WTC11 (cell line): ENCODE data around the gene TBRG1.

Experiments
- CREB1 ChIP-seq: sonication (generic); formaldehyde crosslinking; IDR thresholded peaks from 2 replicates; pipeline ENCODE4 v1.8.0; 2023; ENCODE audit warnings: mild to moderate bottlenecking, missing genetic modification reagents
- CTCF ChIP-seq: fragments of 200-600 bp; IDR thresholded peaks from 2 replicates; pipeline ENCODE4 v1.8.0; 2022; ENCODE audit warnings: antibody characterized with exemption
- ETV6 ChIP-seq: sonication (generic); formaldehyde crosslinking; IDR thresholded peaks from 2 replicates; pipeline ENCODE4 v1.8.1; 2022; ENCODE audit warnings: mild to moderate bottlenecking, missing genetic modification reagents
- IRF2 ChIP-seq: sonication (generic); formaldehyde crosslinking; IDR thresholded peaks from 2 replicates; pipeline ENCODE4 v1.8.0; 2022; ENCODE audit warnings: low read depth, missing genetic modification reagents, borderline replicate concordance
- JUN ChIP-seq: sonication (generic); formaldehyde crosslinking; IDR thresholded peaks from 2 replicates; pipeline ENCODE4 v1.8.0; 2023; ENCODE audit warnings: mild to moderate bottlenecking, missing genetic modification reagents
- TEAD4 ChIP-seq: sonication (generic); formaldehyde crosslinking; IDR thresholded peaks from 2 replicates; pipeline ENCODE4 v1.8.0; 2022; ENCODE audit warnings: mild to moderate bottlenecking, missing genetic modification reagents
- ZNF423 ChIP-seq: fragments of 250-450 bp; sonication (Bioruptor Pico); IDR thresholded peaks from 2 replicates; pipeline ENCODE4 v2.1.2; 2022; ENCODE audit warnings: mild to moderate bottlenecking, moderate library complexity
- ZNF671 ChIP-seq: fragments of 250-450 bp; sonication (Bioruptor Pico); IDR thresholded peaks from 2 replicates; pipeline ENCODE4 v1.8.0; 2021; ENCODE audit warnings: mild to moderate bottlenecking

- TF ChIP-seq IRF2 (no peak), TEAD4 (CRISPR knock-in tag) (no peak), CTCF (no peak), CREB1 (CRISPR knock-in tag) (no peak), ZNF423 (CRISPR knock-in tag) (no peak), JUN (CRISPR knock-in tag) (no peak), ZNF671 (CRISPR knock-in tag) (no peak), ETV6 (CRISPR knock-in tag) (no peak)
These were observed 10.6 kb upstream of the TBRG1 start for GRCh38 chr11:124612045-124612444.
